AG09319 (cell line): Measurements from ENCODE around the gene FPGS.

ENCODE experiments used
- DNase-seq: peaks from one replicate; pipeline ENCODE4 v3.0.0-alpha.2; 2010; ENCODE audit warnings: low read depth; ENCODE audit errors: extremely low read depth
- CTCF ChIP-seq: IDR thresholded peaks from 2 replicates; pipeline ENCODE4 v1.5.1; 2011; ENCODE audit warnings: low read depth, mild to moderate bottlenecking, inconsistent platforms, low read length, moderate library complexity

FPGS gene

GRCh38 chr9:127767410-127767809 is 35.3 kb upstream of the FPGS start:
- no peak for TF ChIP-seq CTCF
- DNase-seq, result no peak

- TF ChIP-seq CTCF, result no peak
- DNase-seq, result no peak
Measured at GRCh38 chr9:127767909-127768331, 34.8 kb upstream of the FPGS start.

- no peak for DNase-seq
- no peak for TF ChIP-seq CTCF
Measured at GRCh38 chr9:127768698-127769097, 34.0 kb upstream of the FPGS start.

DNA sequence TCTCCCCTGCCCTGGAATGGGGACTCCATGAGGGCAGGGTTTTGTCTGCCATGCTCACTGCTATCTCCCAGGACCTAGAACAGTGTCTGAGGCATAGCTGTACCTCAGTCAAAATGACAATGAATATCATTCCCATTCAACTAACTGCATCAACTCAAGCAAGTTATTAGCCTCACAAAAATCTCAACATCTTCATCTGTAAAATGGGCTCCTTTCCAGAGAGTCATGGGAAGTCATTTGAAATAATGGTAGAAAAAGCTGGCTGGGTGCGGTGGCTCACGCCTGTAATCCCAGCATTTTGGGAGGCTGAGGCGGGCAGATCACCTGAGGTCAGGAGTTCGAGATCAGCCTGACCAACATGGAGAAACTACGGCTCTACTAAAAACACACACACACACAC is 33.6 kb upstream of the FPGS start:
- no peak for DNase-seq
- TF ChIP-seq CTCF, result no peak

DNA sequence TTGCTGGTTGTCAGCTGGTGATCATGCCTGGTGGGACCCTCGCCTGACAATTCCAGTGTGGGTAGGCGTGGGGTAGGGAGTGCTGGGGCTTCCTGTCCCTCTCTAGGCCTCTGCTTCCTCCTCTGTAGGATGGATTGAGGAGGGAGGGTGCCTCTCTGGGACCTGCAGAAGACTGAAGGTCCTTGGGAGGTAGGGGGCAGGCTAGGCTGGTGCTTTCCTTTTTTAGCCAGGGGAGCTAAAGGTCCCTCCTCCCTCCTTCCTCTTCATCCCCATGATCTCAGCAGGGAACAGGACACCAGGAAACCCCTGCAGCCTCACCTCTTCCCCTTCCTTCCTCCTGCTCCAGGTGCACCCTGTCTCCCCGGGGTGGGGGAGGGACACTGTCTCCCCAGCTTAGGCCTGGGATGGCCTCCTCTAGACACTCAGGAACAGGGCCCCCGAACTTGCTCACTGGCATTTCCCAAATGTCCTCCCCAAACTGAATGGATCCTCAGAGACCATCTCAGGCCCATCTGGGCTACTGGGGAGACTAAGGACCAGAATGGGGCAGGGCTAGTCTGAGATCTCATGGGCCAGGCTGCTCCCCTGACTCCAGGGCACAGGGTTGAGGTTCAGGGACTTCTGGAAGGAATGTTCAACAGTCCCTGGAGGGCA is 32.6 kb upstream of the FPGS start:
- TF ChIP-seq CTCF, result no peak
- DNase-seq, result no peak

GRCh38 chr9:127770583-127770904 is 32.1 kb upstream of the FPGS start:
- DNase-seq, result no peak
- TF ChIP-seq CTCF, result no peak

DNA sequence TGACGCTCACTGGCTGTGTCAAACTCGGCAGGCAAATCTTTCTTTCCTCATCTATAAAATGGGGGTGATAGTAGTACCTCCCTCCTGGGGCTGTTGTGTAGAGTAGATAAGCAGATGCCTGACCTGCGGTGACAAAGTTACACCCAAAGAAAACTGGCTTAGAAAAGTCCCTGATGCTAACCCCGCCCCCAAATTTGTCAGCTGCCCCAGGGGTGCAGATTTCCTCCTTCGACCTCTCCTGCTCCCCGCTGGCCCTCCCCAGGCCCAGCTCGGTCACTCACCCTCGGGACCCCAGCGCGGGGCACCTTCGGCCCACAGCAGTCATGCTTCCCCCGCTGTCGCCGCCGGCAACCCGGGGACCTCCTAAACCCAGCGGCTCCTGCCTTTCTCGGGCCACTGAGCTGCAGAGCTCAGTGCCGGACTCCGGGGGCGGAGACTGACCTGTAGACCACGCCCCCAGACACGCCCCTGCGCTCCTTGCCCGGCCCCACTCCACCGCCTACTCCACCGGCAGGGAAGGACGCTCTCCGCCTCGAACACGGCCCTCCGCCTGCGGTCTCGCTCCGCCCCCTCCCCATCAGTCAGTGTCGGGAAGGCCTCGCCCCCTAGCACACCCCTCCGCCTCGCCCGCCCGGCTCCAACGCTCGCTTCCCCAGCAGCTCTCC is 31.6 kb upstream of the FPGS start:
- no peak for TF ChIP-seq CTCF
- DNase-seq, result peak; percentile 87
